NCI-H2196 treated with DMSO at 0.1 percent for 48 hours (cell line): ENCODE results near the gene ADPGK.

Source experiments
- DNase-seq: peaks from one replicate; lab custom pipeline; 2025; ENCODE audit not compliant: unreplicated experiment; lab: John Stamatoyannopoulos, UW

ADPGK gene

GRCh38 chr15:72790302-72790910, 6.8 kb upstream of the ADPGK start:
- no peak for DNase-seq

DNA sequence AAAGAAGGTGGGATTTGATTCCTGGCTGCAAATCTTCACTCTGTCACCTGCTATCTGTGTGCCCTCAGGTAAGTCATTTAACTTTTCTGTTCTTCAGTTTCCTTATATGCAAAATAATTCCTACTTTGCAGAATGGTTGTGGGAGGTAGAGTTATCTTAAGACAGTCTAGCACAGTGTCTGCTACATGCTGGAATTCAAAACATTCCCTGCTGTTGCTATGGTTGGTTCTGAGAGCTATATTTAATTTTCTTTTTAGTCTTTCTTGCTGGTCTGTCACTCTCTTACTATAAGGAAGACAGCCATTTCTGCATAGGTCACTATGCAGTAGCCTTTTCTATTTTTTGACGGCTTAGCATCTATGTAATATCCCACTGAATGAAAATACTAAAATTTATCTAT, 4.0 kb upstream of the ADPGK start:
- DNase-seq, result no peak

- no peak for DNase-seq
These were observed 3.3 kb upstream of the ADPGK start for GRCh38 chr15:72786676-72787345.

DNA sequence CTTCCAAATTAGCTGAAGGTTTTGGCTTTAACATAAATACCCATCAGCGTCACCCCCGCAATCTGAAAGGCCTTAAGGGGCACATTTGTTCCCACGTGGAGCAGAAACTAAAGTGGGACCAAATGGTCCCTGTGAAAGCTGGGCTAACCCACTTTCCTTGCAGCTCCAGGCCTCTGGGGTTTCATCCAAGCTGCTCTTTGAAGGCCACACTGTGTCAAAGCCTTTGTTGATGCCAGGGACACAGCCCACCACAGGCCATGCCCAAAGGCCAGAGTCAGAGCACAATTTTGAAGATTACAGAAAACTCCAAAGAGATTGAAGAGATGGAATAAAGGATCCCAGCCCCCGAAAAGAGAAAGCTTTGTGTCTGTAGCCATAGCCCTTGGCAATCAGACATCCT, 2.7 kb upstream of the ADPGK start:
- DNase-seq, result no peak

DNA sequence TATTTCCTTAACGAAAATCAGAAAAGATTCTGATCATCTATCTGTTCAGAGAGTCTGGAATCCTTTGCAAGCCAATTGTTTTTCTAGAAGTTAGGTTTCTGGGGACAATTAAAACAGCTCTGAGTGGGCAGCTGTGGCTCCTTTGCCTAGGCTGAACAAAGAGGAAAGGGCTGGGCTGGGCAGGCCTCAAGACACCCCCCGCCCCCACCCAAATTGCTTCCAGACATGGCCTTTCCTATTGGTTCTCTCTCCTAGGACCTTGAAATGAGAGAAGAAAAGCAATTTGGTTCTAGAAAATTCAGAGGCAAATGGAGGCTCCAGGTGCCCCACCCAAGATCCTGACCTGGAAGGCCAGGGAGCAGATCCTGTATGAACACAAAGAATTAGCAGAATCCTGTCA, 2.3 kb upstream of the ADPGK start:
- DNase-seq, result no peak

GRCh38 chr15:72785432-72785831, 1.9 kb upstream of the ADPGK start:
- DNase-seq, result no peak

- DNase-seq, result no peak
These were observed 908 bp upstream of the ADPGK start for GRCh38 chr15:72784456-72784876.

GRCh38 chr15:72783004-72783639, 436 bp downstream of the ADPGK start:
- DNase-seq, result no peak

DNA sequence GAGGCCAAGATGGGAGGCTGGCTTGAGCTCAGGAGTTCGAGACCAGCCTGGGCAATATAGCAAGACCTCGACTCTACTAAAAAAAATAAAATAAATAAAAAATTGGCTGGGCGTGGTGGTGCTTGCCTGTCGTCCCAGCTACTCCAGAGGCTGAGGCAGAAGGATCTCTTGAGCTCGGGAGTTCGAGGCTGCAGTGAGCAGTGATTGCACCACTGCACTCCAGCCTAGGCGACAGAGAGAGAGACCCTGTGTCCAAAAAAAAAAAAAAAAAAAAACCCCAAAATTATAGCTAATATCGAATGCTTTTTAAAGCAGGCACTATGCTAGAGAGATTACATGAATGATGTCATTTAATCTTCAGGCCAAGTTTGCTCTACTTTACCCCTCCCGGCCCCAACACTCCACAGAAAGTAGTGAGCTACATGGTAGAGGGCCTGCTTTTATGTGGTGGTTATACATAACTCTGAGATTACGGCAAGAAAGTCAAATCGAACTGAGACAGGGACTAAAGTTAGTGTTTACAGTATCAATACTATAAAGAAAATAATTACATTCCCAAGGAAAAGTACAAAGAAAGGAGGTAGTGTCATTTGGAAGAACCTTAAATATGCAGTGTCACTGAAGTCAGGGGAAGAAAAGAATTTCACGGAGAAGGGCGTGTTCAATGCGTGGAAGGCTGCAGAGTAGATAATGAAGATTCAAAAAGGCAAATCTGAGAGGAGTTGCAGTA, 1.1 kb downstream of the ADPGK start:
- DNase-seq, result no peak

- no peak for DNase-seq
These were observed 1.9 kb downstream of the ADPGK start for GRCh38 chr15:72781631-72782030.

GRCh38 chr15:72778796-72779195, 4.8 kb downstream of the ADPGK start:
- no peak for DNase-seq

DNA sequence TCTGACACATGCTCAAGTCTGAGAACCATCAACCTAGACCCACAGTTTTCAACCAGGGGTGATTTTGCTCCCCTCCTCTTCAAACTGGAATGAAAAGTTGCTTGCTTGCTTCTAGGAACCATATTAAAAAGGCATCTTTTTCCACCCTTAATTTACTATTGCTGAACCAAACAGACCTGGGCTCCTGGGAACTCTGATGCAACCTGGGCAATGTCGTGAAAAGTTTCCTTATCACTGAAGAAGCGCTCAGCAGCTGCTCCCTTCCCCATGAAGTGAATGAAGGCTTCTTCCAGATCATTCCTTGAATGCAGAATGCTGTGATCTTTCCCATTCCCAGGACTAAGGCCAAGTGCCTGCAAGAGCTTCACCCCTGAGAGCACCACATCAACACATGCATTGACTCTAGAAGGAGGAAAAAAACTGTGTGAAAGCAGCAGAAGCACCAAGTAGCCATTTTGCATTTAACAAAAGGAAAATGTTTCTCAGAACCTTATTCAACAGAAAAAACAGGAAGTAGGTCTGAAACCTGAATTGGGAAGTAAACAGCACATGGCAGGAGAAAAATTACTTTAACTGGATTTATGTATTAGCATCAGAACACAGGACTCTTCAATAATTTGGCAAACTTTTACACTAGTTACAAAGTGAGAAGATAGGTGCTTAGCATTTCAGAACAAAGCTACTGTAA, 8.7 kb downstream of the ADPGK start:
- no peak for DNase-seq

GRCh38 chr15:72771329-72771725, 12.2 kb downstream of the ADPGK start:
- DNase-seq, result no peak

- no peak for DNase-seq
These were observed 12.8 kb downstream of the ADPGK start for GRCh38 chr15:72770673-72771328.

- no peak for DNase-seq
These were observed 16.8 kb downstream of the ADPGK start for GRCh38 chr15:72766780-72767179.

GRCh38 chr15:72766025-72766424, 17.5 kb downstream of the ADPGK start:
- DNase-seq, result no peak

- no peak for DNase-seq
These were observed 18.9 kb downstream of the ADPGK start for GRCh38 chr15:72764656-72765055.

- no peak for DNase-seq
These were observed 22.8 kb downstream of the ADPGK start for GRCh38 chr15:72760590-72761260.

- DNase-seq, result no peak
These were observed 25.4 kb downstream of the ADPGK start for GRCh38 chr15:72758182-72758581.

GRCh38 chr15:72754096-72754495, 29.5 kb downstream of the ADPGK start:
- no peak for DNase-seq
